Measurements from ENCODE around the gene SPSB3. TPM values are rescaled to one million over a fixed set of nuclear protein-coding genes. Genes with fewer than 3 reads are reported as not detected.

SPSB3 gene
- total RNA-seq, 1 donor from 2014 or later = 57.9 TPM

DNA sequence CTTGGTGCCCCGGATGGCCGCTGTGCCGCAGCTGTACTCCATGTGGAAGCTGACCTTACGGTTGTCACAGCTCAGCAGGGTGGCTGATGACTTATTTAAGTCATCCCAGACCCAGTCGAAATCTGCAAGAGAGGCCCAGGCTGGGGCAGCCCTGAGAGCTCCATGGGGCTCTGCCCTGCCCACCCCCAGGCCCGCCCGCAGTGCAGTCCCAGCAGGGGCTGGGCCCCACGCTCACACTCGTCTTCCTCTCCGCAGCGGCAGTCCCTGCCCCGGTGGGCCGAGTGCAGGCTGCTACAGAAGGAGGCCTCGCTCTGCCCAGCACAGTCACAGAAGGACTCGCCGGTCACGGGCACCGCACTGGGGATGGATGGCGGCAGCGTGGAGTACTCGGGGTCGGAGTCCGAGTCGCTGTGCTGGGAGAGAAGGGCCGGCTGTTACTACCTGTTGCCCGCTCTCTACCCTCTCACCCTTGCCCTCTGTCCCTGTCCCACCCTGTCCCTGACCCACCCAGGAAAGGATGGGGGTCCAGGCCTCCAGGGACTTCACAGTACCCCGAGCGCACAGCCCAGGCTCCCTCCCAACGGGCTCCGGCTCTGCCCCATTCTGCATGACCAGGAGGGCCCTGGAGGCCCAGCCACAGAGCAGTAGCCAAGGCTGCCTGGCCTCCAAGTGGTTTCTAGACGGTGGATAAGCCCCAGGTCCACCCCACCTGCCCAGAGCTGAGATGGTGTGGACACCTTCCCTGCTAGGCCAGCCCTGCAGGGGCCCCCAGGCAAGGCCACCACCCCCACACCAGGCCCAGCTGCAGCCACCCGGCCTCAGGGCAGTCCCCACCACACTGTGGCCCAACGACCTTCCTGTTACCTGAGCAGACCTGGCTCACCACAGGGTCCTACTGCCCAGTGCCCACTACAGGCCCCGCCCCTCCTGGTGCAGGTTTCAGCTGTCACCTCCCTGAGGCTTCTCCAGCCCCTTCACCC, 3.9 kb downstream of the SPSB3 start:
- TF ChIP-seq, protein P1, sequence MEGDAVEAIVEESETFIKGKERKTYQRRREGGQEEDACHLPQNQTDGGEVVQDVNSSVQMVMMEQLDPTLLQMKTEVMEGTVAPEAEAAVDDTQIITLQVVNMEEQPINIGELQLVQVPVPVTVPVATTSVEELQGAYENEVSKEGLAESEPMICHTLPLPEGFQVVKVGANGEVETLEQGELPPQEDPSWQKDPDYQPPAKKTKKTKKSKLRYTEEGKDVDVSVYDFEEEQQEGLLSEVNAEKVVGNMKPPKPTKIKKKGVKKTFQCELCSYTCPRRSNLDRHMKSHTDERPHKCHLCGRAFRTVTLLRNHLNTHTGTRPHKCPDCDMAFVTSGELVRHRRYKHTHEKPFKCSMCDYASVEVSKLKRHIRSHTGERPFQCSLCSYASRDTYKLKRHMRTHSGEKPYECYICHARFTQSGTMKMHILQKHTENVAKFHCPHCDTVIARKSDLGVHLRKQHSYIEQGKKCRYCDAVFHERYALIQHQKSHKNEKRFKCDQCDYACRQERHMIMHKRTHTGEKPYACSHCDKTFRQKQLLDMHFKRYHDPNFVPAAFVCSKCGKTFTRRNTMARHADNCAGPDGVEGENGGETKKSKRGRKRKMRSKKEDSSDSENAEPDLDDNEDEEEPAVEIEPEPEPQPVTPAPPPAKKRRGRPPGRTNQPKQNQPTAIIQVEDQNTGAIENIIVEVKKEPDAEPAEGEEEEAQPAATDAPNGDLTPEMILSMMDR (conservative IDR thresholded peaks at IDR 0.05; ENCODE audit: low read depth, low read length) = no peak
- no peak overlapping the region for H3K4me3 ChIP-seq (ENCODE audit: low read depth, low read length)
- DNase-seq (ENCODE audit: low read depth) = no peak

- TF ChIP-seq, protein P1 (conservative IDR thresholded peaks at IDR 0.05; ENCODE audit: low read depth, low read length) = no peak
- no peak overlapping the region for H3K4me3 ChIP-seq (ENCODE audit: low read depth, low read length)
- DNase-seq (ENCODE audit: low read depth) = no peak
Observed at GRCh38 chr16:1777375-1778199, 4.8 kb downstream of the SPSB3 start.

GRCh38 chr16:1776991-1777374, 5.4 kb downstream of the SPSB3 start:
- TF ChIP-seq, protein P1 (conservative IDR thresholded peaks at IDR 0.05; ENCODE audit: low read depth, low read length) = no peak
- no peak overlapping the region for H3K4me3 ChIP-seq (ENCODE audit: low read depth, low read length)
- no peak for DNase-seq (ENCODE audit: low read depth)

GRCh38 chr16:1776672-1776955, 5.8 kb downstream of the SPSB3 start:
- no peak for DNase-seq (ENCODE audit: low read depth)
- no peak overlapping the region for H3K4me3 ChIP-seq (ENCODE audit: low read depth, low read length)
- TF ChIP-seq, protein P1 (conservative IDR thresholded peaks at IDR 0.05; ENCODE audit: low read depth, low read length) = no peak

DNA sequence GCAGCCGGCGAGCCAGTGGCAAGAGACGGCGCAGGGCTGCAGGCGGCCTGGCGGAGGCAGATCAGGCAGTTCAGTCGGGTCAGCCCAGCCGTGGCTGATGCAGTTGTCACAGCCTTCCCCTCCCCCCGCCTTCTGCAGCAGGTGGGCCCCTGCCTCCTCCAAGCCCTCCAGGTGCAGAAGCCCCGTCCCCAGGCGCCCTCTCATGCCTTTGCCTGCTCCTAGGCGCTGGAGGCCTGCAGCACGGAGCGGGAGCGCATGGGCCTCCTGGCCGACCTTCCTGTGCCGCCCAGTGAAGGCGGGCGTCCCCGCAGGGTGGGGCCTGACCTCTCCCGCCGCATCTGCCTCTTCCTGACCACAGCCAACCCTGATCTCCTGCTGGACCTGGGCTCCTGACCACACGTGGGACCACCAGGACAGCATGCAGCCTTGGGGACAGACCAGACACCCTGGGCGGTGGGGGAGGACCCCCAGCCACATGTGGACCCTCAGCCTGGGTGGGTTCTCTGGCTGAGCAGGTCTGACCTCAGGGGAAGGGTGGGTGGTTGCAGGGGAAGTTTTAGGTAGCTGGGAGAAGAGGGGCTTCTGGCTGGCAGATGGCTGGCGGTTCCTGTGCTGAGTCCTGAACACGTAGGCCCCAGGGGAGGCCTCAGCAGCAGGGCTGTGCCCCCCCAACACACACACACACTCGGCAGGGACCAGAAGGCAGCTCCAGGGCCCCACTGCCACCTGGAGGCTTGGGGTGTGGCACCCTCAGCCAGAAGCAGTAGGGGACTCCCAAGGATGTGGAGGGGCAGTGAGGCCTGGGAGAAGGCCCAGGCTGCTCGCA, 6.3 kb downstream of the SPSB3 start:
- H3K4me3 ChIP-seq (ENCODE audit: low read depth, low read length) = no peak overlapping the region
- TF ChIP-seq, protein P1 (conservative IDR thresholded peaks at IDR 0.05; ENCODE audit: low read depth, low read length) = no peak
- DNase-seq (ENCODE audit: low read depth) = no peak

DNA sequence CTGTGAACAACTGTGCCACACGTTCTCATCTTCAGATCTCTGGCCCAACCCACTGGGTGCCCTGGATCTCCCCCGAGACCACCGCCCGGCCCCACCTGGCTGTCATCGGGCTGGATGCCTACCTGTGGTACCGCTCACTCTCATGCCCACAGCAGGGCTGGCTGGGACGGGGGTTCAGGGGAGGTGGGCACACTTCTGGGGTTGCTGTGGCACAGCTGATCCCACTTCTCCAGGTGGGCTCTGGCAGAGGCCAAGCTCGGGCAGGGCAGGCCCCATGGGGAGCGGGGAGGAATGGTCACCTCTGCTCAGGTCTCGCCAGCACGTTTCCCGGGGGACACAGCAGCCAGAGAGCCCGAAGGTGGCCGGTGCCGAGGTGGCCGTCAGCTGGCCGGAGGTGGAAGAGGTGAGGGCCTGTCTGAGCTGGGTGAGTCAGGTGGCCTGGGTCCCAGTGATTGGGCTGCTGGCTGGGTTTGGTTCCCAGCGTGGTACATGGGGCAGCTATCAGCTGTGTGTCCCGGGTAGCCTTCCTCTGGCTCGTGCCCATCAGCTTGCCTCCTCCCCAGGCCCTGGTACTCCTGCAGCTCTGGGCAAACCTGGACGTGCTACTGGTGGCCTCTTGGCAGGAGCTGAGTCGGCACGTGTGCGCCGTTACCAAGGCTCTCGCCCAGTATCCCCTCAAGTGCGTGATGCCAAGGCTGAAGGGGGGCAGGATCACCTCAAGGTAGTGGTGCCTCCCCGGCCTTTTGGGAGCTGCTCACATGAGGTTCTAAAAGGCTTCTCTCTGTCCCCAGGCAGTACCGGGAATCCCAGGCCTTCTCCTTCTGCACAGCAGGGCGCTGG, 7.1 kb downstream of the SPSB3 start:
- TF ChIP-seq, protein P1 (conservative IDR thresholded peaks at IDR 0.05; ENCODE audit: low read depth, low read length) = no peak

More for the DNA sequence above, 7.1 kb downstream of the SPSB3 start:
- H3K4me3 ChIP-seq (ENCODE audit: low read depth, low read length) = no peak overlapping the region
- no peak for DNase-seq (ENCODE audit: low read depth)

Measured in epithelial cell of proximal tubule (primary cell).